K562 (cell line): Measurements from ENCODE around the gene STON2. TPM values are rescaled to one million over a fixed set of nuclear protein-coding genes. Genes with fewer than 3 reads are reported as not detected.

Source experiments
- BCL6 ChIP-seq: fragments of 250-450 bp; sonication (Bioruptor Pico); IDR thresholded peaks from 2 replicates; pipeline ENCODE4 v1.4.0; 2020
- RAD21 ChIP-seq, 2 experiments: fragments of 250-450 bp in 1 of 2; fragments of 450-650 bp in 1 of 2; sonication (Bioruptor Pico) in 1 of 2; formaldehyde crosslinking in 1 of 2; IDR thresholded peaks in 1 of 2; conservative IDR thresholded peaks in 1 of 2; 2 replicates each; pipeline versions ENCODE4 v1.4.0 to v1.8.0; 2020 to 2022; ENCODE audit warnings: mild to moderate bottlenecking in 2 of 2, moderate library complexity in 1 of 2
- ZNF239 ChIP-seq: fragments of 250-450 bp; sonication (Bioruptor Pico); IDR thresholded peaks from 2 replicates; pipeline ENCODE4 v1.4.0; 2020; ENCODE audit warnings: mild to moderate bottlenecking
- polyA plus RNA-seq, 8 experiments: library from polyadenylated mRNA; depleted of rRNA in 4 of 8; stranded (reverse) in 5 of 8; unstranded in 3 of 8; fragments of >200 nt; fragmentation: Nextera tagmentation in 2 of 8; fragmentation: Illumina TruSeq in 1 of 8; extraction: Ambion mirVana in 2 of 8; extraction: Trizol in 1 of 8; gene quantifications; 2 replicates each; pipeline versions ENCODE4 v1.2.1 to v1.2.3, GENCODE V29; 2011 to 2014; ENCODE audit warnings: inconsistent platforms in 1 of 8, missing spikeins in 1 of 8
- total RNA-seq, 7 experiments: library from RNA; depleted of rRNA in 6 of 7; stranded (reverse); fragments of >200 nt in 6 of 7; fragmentation: Illumina TruSeq in 2 of 7; extraction: Trizol in 2 of 7; gene quantifications; 2 replicates each; pipeline versions ENCODE4 v1.2.1 to v1.2.3, GENCODE V29; 2011 to 2021; ENCODE audit warnings: low replicate concordance in 1 of 7
- TF ChIP-seq, protein P1 (sequence below), 2 experiments: fragments of 450-650 bp; formaldehyde crosslinking in 1 of 2; IDR thresholded peaks; 2 replicates each; pipeline versions ENCODE4 v1.4.0 to v1.6.1; 2014 to 2020; ENCODE audit warnings: mild to moderate bottlenecking in 2 of 2, borderline replicate concordance in 1 of 2, low read depth in 1 of 2
- TF ChIP-seq, protein P2 (sequence below): IDR thresholded peaks from 2 replicates; pipeline ENCODE4 v1.6.1; 2012; ENCODE audit warnings: low read depth, low read length, improper control_type of control experiment, borderline replicate concordance
- TF ChIP-seq, protein P3 (sequence below), 2 experiments: IDR thresholded peaks in 1 of 2; conservative IDR thresholded peaks in 1 of 2; 2 replicates each; pipeline ENCODE4 v1.6.1; 2016; ENCODE audit warnings: low read depth in 2 of 2, mild to moderate bottlenecking in 1 of 2, missing compliant biosample characterization in 1 of 2, missing genetic modification characterization in 1 of 2, moderate library complexity in 1 of 2

The STON2 gene
- total and polyA plus RNA-seq, 9 of the 15 experiments (the other 6 are each of a cell fraction or from before 2014, with no cell fraction given): 7.8 to 99.3 (median 53.5) TPM

DNA sequence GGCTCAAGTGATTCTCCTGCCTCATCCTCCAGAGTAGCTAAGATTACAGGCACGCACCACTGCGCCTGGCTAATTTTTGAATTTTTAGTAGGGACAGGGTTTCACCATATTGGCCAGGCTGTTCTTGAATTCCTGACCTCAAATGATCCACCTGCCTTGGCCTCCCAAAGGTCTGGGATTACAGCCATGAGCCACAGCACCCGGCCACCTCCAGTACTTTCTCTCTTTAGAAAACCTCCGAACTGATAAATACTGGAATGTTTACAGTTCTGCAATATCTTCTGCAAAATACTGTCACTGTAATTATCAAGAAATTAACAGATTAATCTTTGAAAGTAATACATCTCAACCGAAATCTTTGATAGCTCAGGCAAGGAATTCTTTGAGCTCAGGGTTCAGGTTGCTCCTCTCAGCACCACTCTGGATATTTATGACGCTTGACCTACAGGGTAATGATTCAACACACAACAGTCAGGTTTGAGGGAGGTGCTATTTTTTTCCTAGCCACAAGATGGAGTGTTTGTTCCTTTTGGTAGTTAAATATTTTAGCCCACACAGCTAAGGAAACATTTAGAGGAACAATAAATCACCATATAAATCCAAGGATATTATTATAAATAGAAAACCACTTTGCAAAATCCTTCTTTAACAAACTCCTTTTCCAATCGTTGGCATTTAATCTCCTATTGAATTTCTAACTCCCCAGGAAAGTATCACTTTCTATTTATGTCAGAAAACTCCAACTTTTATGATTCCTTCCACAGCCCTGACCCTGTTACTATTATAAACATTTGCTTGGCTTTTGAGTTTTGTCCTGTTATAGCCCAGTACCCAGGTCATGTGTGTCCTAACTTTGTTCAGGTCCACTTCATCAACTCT is 130.8 kb downstream of the STON2 start (continued):
- TF ChIP-seq, protein P1, sequence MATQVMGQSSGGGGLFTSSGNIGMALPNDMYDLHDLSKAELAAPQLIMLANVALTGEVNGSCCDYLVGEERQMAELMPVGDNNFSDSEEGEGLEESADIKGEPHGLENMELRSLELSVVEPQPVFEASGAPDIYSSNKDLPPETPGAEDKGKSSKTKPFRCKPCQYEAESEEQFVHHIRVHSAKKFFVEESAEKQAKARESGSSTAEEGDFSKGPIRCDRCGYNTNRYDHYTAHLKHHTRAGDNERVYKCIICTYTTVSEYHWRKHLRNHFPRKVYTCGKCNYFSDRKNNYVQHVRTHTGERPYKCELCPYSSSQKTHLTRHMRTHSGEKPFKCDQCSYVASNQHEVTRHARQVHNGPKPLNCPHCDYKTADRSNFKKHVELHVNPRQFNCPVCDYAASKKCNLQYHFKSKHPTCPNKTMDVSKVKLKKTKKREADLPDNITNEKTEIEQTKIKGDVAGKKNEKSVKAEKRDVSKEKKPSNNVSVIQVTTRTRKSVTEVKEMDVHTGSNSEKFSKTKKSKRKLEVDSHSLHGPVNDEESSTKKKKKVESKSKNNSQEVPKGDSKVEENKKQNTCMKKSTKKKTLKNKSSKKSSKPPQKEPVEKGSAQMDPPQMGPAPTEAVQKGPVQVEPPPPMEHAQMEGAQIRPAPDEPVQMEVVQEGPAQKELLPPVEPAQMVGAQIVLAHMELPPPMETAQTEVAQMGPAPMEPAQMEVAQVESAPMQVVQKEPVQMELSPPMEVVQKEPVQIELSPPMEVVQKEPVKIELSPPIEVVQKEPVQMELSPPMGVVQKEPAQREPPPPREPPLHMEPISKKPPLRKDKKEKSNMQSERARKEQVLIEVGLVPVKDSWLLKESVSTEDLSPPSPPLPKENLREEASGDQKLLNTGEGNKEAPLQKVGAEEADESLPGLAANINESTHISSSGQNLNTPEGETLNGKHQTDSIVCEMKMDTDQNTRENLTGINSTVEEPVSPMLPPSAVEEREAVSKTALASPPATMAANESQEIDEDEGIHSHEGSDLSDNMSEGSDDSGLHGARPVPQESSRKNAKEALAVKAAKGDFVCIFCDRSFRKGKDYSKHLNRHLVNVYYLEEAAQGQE (IDR thresholded peaks at IDR 0.05; ENCODE audit: borderline replicate concordance): peak; percentile 67; the same call in 1 of the 2 replicates
- TF ChIP-seq, protein P1 (CRISPR knock-in tag; IDR thresholded peaks at IDR 0.05; ENCODE audit: low read depth): no peak
- TF ChIP-seq, protein P2, sequence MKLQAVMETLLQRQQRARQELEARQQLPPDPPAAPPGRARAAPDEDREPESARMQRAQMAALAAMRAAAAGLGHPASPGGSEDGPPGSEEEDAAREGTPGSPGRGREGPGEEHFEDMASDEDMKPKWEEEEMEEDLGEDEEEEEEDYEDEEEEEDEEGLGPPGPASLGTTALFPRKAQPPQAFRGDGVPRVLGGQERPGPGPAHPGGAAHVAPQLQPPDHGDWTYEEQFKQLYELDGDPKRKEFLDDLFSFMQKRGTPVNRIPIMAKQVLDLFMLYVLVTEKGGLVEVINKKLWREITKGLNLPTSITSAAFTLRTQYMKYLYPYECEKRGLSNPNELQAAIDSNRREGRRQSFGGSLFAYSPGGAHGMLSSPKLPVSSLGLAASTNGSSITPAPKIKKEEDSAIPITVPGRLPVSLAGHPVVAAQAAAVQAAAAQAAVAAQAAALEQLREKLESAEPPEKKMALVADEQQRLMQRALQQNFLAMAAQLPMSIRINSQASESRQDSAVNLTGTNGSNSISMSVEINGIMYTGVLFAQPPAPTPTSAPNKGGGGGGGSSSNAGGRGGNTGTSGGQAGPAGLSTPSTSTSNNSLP: no peak
- TF ChIP-seq, protein P3, sequence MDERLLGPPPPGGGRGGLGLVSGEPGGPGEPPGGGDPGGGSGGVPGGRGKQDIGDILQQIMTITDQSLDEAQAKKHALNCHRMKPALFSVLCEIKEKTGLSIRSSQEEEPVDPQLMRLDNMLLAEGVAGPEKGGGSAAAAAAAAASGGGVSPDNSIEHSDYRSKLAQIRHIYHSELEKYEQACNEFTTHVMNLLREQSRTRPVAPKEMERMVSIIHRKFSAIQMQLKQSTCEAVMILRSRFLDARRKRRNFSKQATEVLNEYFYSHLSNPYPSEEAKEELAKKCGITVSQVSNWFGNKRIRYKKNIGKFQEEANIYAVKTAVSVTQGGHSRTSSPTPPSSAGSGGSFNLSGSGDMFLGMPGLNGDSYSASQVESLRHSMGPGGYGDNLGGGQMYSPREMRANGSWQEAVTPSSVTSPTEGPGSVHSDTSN (CRISPR knock-in tag; IDR thresholded peaks at IDR 0.05; ENCODE audit: low read depth): no peak
- TF ChIP-seq, protein P3 (tag; conservative IDR thresholded peaks at IDR 0.05; ENCODE audit: low read depth): peak; percentile 64
- no peak for TF ChIP-seq BCL6 (CRISPR knock-in tag)
- no peak for TF ChIP-seq ZNF239 (CRISPR knock-in tag)
- TF ChIP-seq RAD21 (CRISPR knock-in tag; conservative IDR thresholded peaks at IDR 0.05 in 1 of 2, IDR thresholded peaks at IDR 0.05 in 1 of 2): peak; percentile 67 to 77
